ENCODE results near the gene LAMA5.

The LAMA5 gene

DNA sequence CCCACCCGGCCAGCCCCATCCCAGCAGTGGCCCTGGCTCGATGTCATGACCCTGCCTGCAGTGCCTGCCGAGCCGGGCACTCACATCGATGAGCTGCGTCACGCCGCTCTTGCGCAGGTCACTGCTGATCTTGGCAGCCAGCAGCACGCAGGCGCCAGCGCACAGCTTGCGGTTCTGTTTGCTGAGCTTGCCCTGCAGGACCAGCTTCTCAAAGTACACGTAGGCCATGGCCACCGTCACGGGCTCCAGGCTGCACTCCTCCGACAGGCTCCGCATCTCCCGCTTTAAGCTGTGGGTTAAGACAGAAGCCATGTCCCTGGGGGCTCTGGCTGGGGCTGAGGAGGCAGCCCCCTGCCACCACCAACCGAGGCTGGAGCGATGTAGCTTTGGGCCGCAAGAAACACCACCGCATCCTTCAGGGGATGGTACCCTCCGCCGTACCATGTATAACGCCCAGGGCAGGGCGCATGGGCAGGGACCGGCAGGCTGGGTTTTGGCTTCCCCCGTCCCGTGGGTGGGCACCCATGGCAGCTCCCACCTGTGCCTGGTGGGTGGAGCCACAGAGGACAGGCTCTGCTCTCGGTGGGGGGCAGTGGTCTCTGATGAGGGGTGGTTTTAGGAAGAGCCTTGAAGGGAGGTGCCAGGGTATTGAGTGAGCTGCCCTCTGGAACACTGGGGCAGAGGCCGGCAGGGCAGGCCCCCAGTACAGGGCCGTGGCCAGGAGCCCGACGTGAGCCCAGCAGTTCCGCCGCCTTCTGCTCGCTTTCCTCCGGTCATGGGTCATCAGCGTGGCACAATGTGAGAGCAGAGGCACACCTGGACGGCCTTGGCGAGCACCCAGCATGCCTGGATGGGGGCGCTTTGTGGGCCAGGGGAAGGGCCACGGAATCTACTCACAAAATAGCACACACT is 24.3 kb upstream of the LAMA5 start:
- no peak for DNase-seq
- intact Hi-C loops (cut with DNase I) = no loop called here

DNA sequence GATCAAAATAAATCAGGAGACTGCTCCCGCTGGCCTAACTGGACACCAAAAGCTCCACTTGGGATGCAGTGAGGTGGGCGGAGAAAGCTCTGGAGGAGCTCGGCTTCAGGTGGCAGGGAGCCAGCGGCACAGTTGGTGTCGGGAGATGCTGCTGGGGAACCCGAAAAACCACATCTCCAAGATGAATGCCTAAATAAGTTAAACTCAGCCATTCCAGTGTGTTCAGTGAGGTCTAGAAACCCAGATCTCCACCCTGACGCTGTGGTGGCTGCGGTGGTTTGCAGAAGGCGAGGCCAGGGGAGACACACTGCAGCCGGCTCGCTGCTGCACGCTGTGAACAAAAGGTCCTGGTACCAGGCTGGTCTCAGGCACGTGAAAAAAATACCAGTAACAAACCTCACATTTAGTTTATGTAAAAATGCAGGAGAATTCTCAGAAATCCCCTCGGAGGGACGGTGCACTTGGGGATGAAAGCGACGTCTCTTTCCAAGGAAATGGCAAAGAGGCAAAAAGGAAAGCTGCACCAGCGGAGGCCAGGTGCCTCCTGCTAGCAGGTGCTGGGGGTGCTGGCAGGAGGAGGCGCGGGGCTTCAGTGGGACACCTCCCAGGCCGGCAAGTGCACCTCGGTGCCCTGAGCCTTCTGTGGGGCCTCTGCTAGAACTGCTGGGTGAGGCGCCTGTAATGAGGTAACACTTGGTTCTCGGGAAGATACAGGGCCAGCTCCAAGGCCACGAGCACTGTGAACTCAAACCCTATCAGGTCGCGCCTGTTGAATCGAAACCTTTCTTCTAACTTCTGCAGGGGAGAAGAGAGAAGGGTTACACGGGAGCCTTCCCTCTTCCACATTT is 23.4 kb upstream of the LAMA5 start:
- intact Hi-C loops (cut with DNase I) = no loop called here
- no peak for DNase-seq

DNA sequence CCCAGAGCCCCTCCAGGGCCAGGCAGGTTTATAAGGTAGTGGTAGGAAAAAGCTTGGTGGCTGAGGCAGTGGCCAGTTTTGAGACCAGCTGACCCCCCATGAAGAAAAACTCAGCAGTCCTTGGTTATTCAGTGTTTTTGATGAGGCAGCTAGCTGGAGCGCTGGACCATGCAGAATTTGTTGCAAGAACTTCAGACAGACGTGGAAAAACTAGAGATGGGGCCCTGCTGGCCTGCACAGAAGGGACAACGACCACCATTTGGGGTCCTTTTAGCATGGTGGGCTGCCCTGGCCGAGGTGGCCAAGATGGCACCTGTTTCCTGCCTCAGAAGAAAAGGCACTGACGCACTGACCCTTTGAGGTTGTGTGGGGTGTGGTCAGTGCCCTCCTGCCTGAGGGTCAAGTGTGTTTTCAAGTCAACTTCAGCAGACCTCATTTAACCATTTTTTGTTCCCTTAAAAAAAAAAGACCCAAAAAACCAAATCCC is 22.5 kb upstream of the LAMA5 start:
- intact Hi-C loops (cut with DNase I) = loop anchor here (10.0 kb wide), 2 partner anchors 205 to 325 kb away; partner anchors contain the start of genes MTG2 and TAF4
- DNase-seq = no peak

DNA sequence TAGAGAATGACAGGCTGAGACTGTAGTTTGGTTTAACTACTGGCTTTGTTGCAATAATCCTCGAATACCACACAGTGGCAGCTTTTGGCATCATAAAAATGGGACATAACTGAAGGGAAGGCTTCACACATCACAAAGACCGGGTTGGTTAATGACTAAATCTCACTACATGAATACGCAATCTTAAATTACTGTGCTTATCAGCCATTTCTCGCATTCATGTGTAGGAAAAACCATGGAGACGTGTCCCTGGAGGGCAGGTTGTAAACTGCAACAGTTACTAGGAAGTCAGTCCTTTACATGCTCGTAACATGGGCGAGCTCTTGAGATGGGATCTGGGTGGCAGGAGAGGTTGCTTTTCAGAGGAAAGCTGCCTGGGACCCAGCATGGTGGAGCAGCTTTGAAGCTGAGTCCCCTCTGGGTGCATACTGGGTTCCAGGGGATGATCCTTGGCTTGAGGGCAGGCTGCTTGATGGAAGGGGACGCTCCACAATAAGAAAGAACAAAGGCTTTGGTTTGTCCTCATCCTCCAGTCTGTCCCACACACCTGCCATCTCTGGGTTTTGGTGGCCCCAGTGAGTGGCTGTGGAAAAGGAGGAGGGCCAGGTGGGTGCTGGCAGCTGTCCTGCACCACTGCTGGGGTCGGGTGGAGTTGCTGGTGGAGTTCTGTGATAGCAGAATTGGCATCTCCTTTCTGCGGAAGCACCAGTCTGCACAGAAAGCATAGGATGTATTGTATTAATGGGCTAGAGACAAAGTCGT is 21.9 kb upstream of the LAMA5 start:
- DNase-seq = no peak
- intact Hi-C loops (cut with DNase I) = loop anchor here (10.0 kb wide), 2 partner anchors 204 to 324 kb away; partner anchors contain the start of genes MTG2 and TAF4

DNA sequence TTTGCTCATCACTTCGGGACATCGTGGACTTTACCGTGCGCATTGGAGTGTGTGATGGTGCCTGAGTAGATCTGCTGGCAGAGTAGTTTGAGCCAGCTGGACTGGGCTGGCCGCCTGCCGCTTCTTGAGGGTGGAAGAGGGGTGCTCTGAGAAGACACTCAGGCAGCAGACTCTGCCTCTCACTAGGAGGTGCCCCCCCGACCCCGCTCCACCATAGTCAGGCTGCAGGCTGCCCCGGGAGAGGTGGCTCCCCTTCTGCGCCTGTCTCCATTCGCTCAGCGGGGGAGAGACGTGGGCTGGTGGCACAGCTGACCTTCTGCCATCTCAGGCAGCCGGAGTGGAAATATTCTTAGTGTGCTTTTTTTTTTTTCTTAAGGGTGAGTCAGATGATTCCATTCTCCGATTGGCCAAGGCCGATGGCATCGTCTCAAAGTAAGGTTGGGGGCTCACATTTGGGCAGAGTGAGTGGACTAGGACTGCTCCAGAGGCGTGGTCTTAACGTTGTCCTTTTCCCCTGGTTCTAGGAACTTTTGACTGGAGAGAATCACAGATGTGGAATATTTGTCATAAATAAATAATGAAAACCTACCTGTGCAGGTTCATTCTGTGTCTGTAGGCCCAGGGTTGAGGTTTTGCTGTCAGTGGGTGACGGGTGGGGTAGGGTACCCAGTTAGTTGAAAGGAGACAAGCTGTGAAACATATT is 21.0 kb upstream of the LAMA5 start:
- DNase-seq = no peak
- intact Hi-C loops (cut with DNase I) = loop anchor here (2.0 to 10.0 kb wide), 3 partner anchors 85 to 323 kb away; partner anchors contain the start of genes ADRM1, MTG2 and TAF4

DNA sequence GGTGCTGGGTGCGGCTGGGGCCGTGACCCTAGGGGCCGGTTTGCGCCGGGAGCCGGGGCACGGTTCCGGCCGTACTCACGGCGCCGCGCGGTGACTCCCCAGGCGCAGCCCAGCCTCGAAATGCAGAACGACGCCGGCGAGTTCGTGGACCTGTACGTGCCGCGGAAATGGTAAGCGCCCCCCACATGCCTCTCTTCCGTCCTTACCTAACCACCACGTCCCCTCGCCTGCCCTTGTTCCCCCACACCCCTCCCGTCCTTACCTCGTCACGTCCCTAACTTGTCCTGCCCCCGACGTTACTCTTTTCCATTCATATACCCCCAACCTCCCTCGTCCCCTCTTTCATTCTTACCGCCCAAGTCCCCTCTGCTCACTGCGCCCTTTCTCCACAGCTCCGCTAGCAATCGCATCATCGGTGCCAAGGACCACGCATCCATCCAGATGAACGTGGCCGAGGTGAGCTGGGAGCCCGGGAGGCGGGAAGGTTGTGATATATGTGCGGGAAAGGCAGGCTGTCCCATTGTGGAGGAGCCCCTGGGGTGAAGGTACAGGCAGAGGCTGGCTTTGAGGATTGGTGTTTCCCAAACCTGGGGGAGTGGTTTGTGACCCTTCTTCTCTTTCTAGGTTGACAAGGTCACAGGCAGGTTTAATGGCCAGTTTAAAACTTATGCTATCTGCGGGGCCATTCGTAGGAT is 20.3 kb upstream of the LAMA5 start:
- intact Hi-C loops (cut with DNase I) = loop anchor here (2.0 to 10.0 kb wide), 3 partner anchors 85 to 323 kb away; partner anchors contain the start of genes ADRM1, MTG2 and TAF4
- peak in 1 of 42 donors; percentile 27 for DNase-seq

DNA sequence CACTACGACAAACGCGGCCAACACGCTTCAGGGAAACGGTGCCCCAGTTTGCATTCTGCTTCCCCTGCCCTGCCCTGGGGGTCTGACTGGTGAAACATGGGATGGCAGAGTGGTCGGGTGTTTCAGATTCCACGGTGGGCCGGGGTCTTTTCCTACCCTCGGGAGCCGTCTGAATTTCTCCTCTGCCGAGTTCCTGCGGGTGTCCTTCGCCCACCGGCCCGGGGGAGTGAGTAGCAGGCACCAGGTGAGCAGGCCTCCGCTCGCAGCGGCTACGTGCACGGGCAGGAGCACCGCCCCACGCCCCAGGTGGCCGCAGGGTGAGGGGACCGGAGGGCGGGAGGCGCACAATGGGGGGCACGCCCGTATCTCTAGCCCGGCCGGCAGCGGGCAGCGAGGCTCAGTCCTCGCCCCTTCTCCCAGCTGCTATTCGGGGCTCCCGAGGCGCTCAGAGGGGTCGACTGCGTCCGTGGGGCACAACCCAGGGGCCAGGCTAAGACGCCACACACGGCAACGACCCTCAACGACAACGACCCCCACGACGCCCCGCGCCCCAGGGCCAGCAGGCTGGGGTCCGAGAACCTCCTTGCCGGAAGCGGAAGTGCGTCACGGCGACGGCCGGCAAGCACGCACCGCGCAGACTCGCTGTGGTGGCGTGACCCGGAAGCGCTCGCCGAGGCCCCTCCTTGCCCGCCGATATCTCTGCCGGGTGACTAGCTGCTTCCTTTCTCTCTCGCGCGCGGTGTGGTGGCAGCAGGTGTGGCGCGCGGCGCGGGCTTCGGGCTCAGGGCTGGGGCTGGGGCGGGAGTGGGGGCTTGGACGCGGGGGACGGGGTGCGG is 19.5 kb upstream of the LAMA5 start, which contains the start of gene RPS21:
Gene RPS21, plus strand, starts transcription at position 721 of the 836 bp plus-strand sequence. CDS start 236 bp downstream, outside the sequence.
- intact Hi-C loops (cut with DNase I) = loop anchor here (2.0 to 10.0 kb wide), 3 partner anchors 84 to 322 kb away; partner anchors contain the start of genes ADRM1, MTG2 and TAF4

DNA sequence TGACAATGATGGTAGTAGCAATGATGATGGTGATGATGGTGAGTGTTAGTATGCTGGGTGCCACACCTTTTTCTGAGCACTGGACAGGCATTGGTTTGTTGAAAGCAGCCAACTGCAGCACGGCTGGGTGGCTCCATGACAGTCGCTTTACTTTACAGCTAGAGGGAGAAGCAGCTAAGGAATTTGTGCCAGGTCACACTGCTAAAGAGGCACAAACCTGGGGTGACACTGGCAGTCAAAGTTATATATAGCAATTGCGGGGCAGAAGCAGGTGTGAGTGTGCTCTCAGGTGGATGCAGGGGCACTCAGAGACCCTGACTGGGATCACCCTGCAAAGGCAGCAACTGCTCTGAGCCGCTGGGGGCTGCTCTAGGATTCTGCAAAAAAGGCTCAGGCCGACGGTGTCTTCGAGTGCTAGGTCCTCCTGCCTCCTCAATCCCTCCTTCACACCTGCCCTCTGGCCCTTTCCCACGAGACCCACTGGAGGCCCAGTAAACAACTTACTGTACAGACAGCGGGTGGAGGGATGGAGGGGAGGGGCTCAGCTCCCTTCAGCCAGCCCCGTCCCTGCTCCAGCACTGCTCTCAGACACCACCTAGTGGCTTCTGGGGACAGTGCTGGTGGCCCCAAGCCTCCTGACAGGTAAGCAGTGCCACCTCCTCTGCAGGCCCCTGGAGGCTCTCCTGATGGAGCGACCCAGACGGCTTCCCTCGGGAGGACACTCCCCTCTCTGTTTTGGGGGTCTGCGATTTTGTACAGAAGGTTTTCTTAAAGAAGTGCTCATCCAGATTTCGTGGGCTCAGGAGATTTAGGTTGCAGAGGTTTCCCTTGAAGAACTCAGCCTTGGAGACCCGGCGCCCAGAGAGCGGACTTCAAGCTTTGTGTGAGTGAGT is 15.4 kb upstream of the LAMA5 start:
- peak; percentile 61 to 89 (median 78) for DNase-seq
- intact Hi-C loops (cut with DNase I) = loop anchor here (10.0 kb wide), 2 partner anchors 198 to 318 kb away; partner anchors contain the start of genes MTG2 and TAF4

More for the DNA sequence above, 19.5 kb upstream of the LAMA5 start, which contains the start of gene RPS21:
- peak; percentile 79 to 96 (median 92) for DNase-seq

DNA sequence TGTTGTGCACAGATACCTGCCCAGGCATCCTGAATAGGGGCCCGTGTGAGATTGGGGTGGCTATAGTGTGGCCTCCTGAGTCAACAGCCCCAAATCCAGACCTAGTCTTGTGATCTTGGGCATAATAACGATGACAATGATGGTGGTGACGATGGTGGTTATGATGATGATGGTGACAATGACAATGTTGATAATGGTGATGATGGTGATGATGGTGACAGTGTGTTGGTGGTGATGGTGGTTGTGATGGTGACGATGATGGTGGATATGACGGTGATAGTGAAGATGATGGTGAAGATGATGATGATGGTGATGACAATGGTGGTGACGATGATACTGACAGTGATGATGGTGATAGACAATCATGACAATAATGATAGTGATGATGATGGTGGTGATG is 14.7 kb upstream of the LAMA5 start:
- DNase-seq = no peak
- intact Hi-C loops (cut with DNase I) = loop anchor here (10.0 kb wide), 2 partner anchors 197 to 317 kb away; partner anchors contain the start of genes MTG2 and TAF4

DNA sequence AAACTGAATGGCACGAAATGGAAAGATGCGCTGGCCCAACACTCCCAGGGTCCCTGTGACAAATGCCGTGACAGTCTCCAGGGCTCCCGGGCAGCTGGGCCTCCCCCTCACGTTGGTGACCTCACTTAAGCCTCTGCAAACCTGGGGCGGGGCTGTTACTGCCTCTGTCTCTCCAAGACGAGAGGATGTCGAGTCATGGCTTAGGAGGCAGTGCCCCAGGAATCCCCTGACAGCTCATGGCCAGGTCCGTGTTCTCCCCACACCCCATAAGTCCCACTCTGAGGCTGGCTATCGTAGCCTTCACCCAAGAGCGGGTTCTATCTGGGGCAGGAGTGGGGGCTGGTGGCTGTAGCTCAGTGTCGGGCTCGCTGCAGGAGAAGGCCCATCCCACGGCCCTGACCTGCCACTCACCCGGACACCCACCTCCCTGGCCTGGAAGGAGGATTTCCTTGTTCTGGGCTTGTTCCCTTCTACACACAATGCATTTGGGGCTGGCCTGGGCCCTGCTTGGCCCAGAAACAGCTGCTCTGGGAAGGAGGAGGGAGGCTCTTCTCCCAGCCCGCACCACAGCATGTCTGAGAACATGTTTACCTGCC is 14.2 kb upstream of the LAMA5 start:
- intact Hi-C loops (cut with DNase I) = loop anchor here (10.0 kb wide), 2 partner anchors 196 to 316 kb away; partner anchors contain the start of genes MTG2 and TAF4
- no peak for DNase-seq

DNA sequence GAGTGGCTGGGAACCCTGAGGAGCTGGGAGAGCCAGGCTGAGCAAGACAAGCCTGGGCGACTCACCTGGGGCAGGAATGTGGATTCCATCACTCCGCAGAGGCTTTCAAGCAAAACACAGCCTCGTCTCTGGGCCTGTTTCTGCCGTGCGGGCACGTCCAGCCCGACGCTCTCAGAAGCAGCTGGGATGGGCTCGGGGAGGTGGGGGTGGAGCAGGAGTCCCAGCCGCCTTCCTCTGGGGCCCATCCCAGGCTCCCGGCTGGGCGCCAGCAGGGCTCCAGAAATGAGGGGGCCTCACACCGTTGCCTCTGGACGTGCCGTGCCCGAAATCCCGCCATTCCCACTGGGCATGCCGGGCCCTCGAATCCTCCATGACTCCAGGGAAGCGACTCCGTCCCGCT is 11.1 kb upstream of the LAMA5 start:
- no peak for DNase-seq
- intact Hi-C loops (cut with DNase I) = loop anchor here (10.0 kb wide), 1 partner anchor 533 kb away; no protein-coding TSS in a partner anchor

DNA sequence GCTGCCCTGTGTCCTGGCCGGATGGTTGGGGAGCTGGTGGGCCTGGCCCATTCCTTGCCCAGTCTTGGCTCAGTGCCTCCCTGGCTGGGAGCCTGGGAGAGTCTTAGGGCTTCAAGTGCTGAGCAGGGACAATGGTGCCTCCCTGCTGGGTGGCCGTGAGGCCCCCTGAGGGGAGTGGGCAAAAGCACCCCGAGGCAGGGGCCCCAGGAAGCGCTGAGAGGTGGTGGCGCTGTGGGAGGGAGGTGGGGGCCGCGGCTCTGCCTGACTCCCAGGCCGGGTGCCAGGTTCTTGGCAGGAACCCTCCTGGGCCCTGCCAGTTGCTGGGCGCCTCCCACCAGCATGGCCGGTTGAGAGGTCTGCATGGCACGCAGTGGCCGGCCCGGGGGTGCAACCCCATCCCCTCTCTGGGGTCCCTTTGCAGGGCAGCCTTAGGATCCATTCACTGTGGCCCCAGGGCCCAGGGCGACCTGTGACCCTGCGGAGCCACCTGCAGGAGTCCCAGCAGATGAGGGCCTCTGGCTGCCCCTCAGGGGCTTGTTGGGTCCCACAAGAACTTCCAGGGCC is 10.6 kb upstream of the LAMA5 start:
- DNase-seq = peak in 29 of 42 donors; percentile 33 to 75 (median 56)
- intact Hi-C loops (cut with DNase I) = loop anchor here (10.0 kb wide), 1 partner anchor 533 kb away; no protein-coding TSS in a partner anchor

DNA sequence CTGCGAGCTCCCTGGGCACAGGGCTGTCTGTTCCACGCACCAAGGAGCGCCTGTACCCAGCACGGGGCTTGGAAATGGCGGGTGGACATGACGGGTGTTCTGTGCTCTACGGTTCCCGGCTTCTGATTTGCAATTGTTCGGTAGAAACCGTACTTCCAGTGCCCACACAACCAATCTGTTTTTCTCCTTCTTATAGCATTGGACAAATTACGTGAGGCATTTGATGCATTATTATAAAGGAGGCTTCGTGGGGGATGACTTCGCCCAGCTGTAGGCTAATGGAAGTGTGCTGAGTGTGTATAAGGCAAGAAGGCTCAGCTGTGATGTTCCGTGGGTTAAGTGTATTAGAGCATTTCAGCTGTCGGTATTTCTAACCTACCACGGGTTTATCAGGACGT is 10.0 kb upstream of the LAMA5 start:
- intact Hi-C loops (cut with DNase I) = loop anchor here (10.0 kb wide), 1 partner anchor 532 kb away; no protein-coding TSS in a partner anchor
- no peak for DNase-seq

Data from head of caudate nucleus (tissue), 42 donors.